Measurements from ENCODE around the gene TIRAP. TPM values are rescaled to one million over a fixed set of nuclear protein-coding genes. Genes with fewer than 3 reads are reported as not detected.

Gene TIRAP
- total RNA-seq, 4 donors from 2014 or later = 6.6 to 18.1 (median 13.5) TPM

DNA sequence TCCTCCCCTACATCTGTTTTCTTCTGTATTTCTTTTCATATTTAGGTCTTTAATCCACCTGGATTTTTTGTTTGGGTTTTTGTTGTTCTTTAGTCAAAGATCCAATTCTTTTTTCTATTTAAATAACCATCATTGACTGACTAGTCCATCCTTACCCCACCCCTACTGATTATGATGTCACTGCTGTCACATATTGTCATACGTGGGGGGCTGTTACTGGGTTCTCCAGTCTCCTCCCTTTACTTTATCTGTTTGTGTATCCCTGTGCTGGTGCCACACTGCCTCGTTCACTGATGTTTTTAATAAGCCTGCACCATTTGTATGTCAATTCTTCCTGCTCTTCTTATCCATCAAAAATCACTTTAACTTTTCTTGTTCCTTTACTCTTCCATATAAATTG lies 14.1 kb downstream of the TIRAP start:
- H3K36me3 ChIP-seq = peaks cover 0 to 68% of the 10 kb centered on the region in 2 donors
- H3K4me1 ChIP-seq = no peaks in the 10 kb centered on the region
- TF ChIP-seq POLR2A (IDR thresholded peaks at IDR 0.05) (no peak), POLR2AphosphoS5 (IDR thresholded peaks at IDR 0.05) (no peak)
- TF ChIP-seq, protein P1, sequence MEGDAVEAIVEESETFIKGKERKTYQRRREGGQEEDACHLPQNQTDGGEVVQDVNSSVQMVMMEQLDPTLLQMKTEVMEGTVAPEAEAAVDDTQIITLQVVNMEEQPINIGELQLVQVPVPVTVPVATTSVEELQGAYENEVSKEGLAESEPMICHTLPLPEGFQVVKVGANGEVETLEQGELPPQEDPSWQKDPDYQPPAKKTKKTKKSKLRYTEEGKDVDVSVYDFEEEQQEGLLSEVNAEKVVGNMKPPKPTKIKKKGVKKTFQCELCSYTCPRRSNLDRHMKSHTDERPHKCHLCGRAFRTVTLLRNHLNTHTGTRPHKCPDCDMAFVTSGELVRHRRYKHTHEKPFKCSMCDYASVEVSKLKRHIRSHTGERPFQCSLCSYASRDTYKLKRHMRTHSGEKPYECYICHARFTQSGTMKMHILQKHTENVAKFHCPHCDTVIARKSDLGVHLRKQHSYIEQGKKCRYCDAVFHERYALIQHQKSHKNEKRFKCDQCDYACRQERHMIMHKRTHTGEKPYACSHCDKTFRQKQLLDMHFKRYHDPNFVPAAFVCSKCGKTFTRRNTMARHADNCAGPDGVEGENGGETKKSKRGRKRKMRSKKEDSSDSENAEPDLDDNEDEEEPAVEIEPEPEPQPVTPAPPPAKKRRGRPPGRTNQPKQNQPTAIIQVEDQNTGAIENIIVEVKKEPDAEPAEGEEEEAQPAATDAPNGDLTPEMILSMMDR (IDR thresholded peaks at IDR 0.05) = no peak
- no peak for ATAC-seq
- H3K4me3 ChIP-seq = no peak overlapping the region
- H3K9me3 ChIP-seq = no peaks in the 10 kb centered on the region
- 57 to 65% methylated on average over 2 of the region's 2 CpGs for WGBS, 2 donors (ENCODE audit: low coverage in 1 of 2)
- no peak overlapping the region for H3K27ac ChIP-seq
- no peaks in the 10 kb centered on the region for H3K27me3 ChIP-seq

DNA sequence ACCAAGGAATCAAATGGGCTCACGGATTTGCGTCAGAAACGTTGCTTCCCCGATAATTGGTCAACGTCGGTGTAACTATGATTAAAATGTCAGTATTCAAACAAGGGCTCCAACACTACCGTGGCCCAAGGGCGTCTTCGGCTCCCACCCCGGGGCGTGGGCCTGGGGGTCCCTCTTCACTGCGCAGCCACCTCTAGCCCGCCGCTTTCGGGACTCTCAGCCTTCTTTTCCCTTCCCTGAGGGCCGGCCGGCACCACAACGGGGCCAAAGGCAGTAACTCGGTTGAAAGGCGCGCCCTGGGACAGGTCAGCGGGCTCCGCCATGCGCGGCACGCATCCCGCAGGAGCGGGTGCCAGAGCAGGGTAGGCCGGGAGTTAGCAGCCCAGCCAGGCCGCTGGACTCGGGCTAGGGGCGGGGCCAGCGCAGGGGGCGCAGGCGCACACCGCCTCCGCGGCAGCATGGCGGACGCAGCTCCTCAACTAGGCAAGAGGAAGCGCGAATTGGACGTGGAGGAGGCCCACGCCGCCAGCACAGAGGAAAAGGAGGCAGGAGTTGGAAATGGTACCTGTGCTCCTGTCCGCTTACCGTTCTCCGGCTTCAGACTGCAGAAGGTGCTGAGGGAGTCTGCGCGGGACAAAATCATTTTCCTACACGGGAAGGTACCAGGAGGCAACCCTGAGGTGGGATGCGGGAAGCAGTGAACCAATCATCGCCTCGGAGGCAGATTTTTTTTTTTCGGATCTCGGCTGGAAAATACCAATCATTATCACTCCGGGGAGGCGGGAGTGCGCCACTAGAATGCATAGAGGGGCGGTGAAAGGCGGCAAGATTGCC lies 20.9 kb downstream of the TIRAP start, which contains the start of gene DCPS:
DCPS (plus strand) TSS at position 438 of the 834 bp plus-strand sequence; CDS start at position 459, 21 bp downstream.
- ATAC-seq = peak; percentile 99
- peaks cover 0 to 30% of the 10 kb centered on the region in 2 donors for H3K36me3 ChIP-seq
- WGBS, 2 donors (ENCODE audit: low coverage in 1 of 2) = 1 to 3% methylated on average over 21 to 28 of the region's 61 CpGs
- H3K27me3 ChIP-seq = no peaks in the 10 kb centered on the region
- TF ChIP-seq, protein P1 (IDR thresholded peaks at IDR 0.05) = no peak
- TF ChIP-seq EP300 (IDR thresholded peaks at IDR 0.05) = no peak
- TF ChIP-seq POLR2AphosphoS5 (IDR thresholded peaks at IDR 0.05) = peak; percentile 71
- TF ChIP-seq POLR2A (IDR thresholded peaks at IDR 0.05) = peak; percentile 62 to 63
- peaks cover 0 to 36% (median 6%) of the 10 kb centered on the region in 3 donors for H3K4me1 ChIP-seq
- peak within 1 kb of the TSS; percentile 59 to 64 for H3K4me3 ChIP-seq
- H3K9me3 ChIP-seq = no peaks in the 10 kb centered on the region
- H3K27ac ChIP-seq = peak within 1 kb of the TSS; percentile 85 to 92 (median 88)

DNA sequence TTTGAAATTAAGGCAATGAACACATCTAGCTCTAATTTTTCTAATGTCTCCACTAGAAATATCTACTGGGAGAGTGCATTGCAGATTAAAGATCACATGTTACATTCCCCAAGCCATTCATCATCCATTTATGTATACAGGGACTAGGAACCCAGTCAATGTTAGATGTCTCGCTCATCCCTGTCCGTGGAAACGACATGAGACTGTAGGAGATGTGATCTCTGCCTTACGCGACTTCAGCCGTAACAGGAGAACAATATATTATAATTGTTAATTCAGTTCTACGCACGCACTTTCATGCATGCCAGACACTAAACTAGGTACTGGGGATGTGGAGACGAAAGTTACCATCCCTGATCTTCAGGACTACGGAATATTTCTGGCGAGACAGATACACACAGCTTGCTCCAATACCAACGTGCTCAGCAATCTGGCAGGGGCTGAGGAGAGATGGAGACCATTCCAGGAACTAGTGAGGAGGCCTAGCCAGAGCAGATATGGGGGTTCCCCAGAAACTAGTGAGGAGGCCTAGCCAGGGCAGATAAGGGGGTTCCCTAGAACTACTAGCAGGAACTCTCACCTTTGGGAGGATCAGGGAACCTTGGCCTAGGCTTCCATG lies 21.7 kb downstream of the TIRAP start:
- Histone ChIP-seq H3K9me3 (no peaks in the 10 kb centered on the region), H3K4me3 (peak overlapping the region; percentile 59 to 64), H3K27me3 (no peaks in the 10 kb centered on the region), H3K4me1 (peaks cover 0 to 36% (median 6%) of the 10 kb centered on the region in 3 donors), H3K36me3 (peaks cover 0 to 27% of the 10 kb centered on the region in 2 donors), H3K27ac (peak overlapping the region; percentile 85 to 92 (median 88))
- ATAC-seq = peak; percentile 6
- TF ChIP-seq POLR2AphosphoS5 (IDR thresholded peaks at IDR 0.05) (no peak), EP300 (IDR thresholded peaks at IDR 0.05) (no peak), POLR2A (IDR thresholded peaks at IDR 0.05) (no peak)
- TF ChIP-seq, protein P1 (IDR thresholded peaks at IDR 0.05) = no peak
- WGBS, 2 donors (ENCODE audit: low coverage in 1 of 2) = 20 to 31% methylated on average over 9 of the region's 12 CpGs

DNA sequence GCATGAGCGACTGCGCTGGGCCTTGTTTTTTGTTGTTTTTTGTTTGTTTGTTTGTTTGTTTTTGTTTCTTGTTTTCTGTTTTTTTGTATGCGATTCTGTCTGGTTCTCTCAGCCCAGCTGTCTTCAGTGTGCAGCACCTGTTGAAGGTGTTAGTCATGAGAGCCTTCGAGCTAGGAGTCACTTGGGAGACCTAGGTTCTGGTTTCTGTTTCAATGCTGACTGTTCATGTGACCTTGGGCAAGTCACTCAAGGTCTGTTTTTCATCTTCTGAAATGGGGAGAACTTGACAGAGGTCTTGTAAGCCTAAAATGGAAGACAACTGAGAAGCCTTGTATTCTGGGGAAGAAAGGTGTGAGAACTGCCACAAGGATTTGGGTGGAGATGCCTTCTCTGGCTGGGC lies 22.8 kb downstream of the TIRAP start:
- Histone ChIP-seq H3K36me3 (peaks cover 0 to 25% of the 10 kb centered on the region in 2 donors), H3K4me1 (peaks cover 0 to 44% (median 8%) of the 10 kb centered on the region in 3 donors), H3K27me3 (no peaks in the 10 kb centered on the region), H3K27ac (no peak overlapping the region), H3K4me3 (no peak overlapping the region), H3K9me3 (no peaks in the 10 kb centered on the region)
- 84% methylated on average over 4 of the region's 4 CpGs; no CpG with 5 or more reads in 1 of the 2 donors for WGBS, 2 donors (ENCODE audit: low coverage in 1 of 2)
- no peak for ATAC-seq
- TF ChIP-seq, protein P1 (IDR thresholded peaks at IDR 0.05) = no peak
- TF ChIP-seq POLR2A (IDR thresholded peaks at IDR 0.05) (no peak), POLR2AphosphoS5 (IDR thresholded peaks at IDR 0.05) (no peak), EP300 (IDR thresholded peaks at IDR 0.05) (no peak)

Data from gastroesophageal sphincter (tissue), 4 donors.